ENCODE data around the gene TGM1.

TGM1 gene

DNA sequence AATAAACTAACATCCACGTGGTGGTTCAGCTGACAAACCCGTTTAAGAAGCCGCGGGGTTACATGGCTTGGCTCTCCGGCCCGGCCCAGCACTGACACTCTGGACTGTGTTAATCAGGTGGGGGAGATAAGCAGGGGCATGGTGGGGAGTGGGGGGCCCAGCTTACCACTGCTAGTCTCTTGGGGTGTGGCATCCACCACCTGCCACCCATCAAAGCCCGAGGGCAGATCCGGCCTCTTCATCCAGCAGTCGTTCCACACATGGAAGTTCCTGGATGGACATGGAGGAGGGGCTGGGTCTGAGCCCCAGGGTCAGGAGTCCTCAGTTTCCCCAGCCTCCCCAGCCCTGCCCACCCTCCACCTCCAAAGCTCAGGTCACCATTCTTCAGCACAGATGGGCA, 4.9 kb downstream of the TGM1 start:
- no peak for DNase-seq (ENCODE audit: low spot score)
- TF ChIP-seq, protein P1, sequence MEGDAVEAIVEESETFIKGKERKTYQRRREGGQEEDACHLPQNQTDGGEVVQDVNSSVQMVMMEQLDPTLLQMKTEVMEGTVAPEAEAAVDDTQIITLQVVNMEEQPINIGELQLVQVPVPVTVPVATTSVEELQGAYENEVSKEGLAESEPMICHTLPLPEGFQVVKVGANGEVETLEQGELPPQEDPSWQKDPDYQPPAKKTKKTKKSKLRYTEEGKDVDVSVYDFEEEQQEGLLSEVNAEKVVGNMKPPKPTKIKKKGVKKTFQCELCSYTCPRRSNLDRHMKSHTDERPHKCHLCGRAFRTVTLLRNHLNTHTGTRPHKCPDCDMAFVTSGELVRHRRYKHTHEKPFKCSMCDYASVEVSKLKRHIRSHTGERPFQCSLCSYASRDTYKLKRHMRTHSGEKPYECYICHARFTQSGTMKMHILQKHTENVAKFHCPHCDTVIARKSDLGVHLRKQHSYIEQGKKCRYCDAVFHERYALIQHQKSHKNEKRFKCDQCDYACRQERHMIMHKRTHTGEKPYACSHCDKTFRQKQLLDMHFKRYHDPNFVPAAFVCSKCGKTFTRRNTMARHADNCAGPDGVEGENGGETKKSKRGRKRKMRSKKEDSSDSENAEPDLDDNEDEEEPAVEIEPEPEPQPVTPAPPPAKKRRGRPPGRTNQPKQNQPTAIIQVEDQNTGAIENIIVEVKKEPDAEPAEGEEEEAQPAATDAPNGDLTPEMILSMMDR (IDR thresholded peaks at IDR 0.05; ENCODE audit: extremely low read depth, missing control alignments), result no peak

DNA sequence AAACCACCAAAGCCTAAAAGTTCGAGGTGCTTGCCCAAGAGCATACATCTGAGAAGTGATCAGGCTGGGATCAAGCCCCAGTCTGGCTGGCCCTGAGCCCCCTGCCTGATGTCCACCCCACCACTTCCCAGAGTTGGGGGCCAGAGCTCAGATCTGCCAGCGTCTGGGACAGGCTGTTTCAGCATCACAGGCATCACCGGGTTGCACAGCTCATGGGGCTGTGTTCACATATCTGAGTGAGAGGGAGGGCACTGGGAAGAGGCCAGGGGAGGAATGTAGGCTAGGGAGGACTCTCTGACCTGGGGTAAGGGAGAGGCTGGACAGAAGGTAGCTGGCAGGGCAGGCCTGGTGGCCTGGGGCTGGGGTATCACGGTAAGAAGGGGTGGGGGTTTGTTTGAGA, 6.0 kb downstream of the TGM1 start:
- no peak for DNase-seq (ENCODE audit: low spot score)
- TF ChIP-seq, protein P1 (IDR thresholded peaks at IDR 0.05; ENCODE audit: extremely low read depth, missing control alignments), result no peak

DNA sequence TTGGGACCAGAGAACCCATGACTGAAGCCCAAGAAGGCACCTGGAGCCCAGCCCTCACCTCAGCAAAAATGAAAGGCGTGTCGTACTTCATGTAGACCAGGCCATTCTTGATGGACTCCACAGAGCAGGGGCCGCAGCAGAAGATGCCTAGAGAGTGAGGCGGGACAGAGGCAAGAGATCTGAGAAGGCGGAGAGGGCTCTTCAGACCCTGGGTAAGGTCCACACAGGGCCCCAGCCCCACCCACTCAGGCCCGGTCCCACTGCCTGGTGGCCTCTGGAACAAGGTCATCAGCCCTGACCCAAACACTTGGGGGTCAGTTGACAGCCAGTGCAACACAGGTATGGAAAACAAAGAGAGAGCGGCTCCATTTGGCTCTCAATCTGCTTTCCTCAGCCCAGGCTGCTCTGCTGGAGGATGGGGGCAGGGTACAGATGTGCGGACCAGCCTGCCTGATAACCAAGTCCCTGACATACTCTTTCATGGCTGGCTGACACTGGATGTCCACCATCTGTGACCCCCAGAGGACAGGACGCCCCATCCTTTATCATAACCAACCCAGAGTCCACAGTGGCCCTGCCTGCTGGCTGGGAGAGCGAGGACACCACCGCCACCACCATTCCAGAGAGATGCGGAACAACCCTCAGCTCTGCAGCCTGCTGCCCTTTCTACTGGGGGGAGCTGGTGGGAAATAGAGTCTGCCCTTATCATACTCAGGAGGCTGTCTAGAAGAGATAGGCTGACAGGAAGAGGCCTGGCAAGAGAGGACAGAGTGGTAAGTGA, 6.9 kb downstream of the TGM1 start:
- TF ChIP-seq, protein P1 (IDR thresholded peaks at IDR 0.05; ENCODE audit: extremely low read depth, missing control alignments), result no peak
- no peak for DNase-seq (ENCODE audit: low spot score)

DNA sequence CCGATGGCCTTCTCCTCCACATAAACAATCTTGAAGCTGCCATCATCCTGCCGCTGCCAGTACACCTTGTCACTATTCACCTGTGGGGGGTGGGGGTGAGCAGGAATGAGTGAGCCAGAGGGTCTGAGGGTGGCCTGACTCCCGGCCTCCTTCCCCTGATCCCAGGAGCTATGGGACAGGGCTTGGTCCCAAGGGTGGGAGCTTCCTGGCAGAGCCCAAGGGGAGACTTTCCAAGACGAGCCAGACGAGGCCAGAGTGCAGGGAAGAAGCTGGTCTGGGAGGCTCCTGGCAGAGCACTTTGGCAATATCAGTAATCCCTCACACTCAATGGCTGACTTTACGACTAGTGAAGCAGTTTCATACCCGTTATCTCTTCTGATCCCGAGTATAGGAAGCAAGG, 7.5 kb downstream of the TGM1 start:
- no peak for DNase-seq (ENCODE audit: low spot score)
- TF ChIP-seq, protein P1 (IDR thresholded peaks at IDR 0.05; ENCODE audit: extremely low read depth, missing control alignments), result no peak

DNA sequence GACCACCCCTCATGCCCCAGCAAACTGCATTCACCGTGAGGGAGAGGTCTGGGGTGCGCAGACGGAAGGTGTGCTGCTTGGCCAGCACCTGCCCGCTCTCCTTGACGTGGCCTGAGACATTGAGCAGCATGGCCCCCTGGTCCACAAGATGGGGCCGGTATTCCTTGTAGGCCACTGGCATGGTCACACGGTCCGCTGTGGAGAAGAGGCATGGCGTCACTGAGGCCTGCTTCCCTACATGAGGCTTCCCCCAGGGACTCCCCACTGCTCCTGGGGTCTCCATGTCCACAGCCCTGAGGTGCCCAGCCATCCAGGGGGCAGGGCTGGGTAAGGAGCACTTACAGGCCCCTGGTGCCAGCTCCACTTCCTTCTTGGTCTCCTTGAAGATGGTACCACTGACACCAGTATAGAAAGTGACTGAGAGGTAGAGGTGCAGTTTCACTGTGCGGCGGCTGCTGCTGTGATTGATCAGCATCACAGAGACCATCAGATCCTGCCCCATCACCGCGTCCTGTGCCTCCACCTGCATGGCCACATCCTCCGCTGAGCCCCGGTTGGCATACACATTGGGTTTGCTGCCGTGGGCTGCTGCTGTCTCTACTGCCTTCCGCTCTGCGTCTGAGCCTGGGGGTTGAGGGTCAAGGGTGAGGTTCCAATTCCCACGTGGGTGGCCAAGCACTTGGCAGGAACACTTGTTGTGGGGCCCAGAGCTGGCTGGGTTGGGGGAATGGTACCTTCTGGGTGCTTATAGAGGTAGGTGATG, 8.2 kb downstream of the TGM1 start:
- DNase-seq (ENCODE audit: low spot score), result no peak
- TF ChIP-seq, protein P1 (IDR thresholded peaks at IDR 0.05; ENCODE audit: extremely low read depth, missing control alignments), result no peak

DNA sequence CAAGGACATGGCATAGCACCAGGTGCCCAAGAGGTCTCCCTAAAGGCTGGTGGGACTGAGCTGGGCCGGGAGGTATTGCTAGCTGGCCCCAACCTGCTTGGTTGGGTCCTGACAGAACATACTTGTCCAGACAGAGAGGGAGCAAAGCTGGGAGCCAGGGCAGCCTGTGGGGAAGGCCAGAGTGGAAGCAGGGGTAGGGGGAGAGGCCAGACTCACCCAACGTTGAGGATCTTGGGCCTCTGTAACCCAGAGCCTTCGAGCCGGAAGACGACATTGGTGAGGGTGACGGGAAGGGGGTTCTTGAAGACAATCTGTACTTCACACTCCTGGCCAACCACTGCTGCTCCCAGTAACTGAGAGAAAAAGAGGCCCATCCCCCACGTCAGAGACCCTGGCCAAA, 9.0 kb downstream of the TGM1 start:
- DNase-seq (ENCODE audit: low spot score), result no peak
- TF ChIP-seq, protein P1 (IDR thresholded peaks at IDR 0.05; ENCODE audit: extremely low read depth, missing control alignments), result no peak
